Fibroblast of skin of back (primary cell): ENCODE results near the gene GOLGA8Q. TPM values are rescaled to one million over a fixed set of nuclear protein-coding genes. Genes with fewer than 3 reads are reported as not detected.
"Not testable (repeated sequence)": the region's sequence is repeated elsewhere in the genome, so short reads cannot be mapped to it uniquely, and the experiment has no call there.

ENCODE experiments used
- DNase-seq: peaks from one replicate; pipeline ENCODE4 v3.0.0-alpha.2; 2013
- polyA plus RNA-seq, 2 experiments: library from polyadenylated mRNA; unstranded; fragments of 120-200 nt; gene quantifications; one replicate each; pipeline ENCODE4 v1.2.1, GENCODE V29; 2013; ENCODE audit not compliant: insufficient read length in 2 of 2

Gene GOLGA8Q
- 0.23 TPM for polyA plus RNA-seq (2013, experiment 1 of 2; ENCODE audit: insufficient read length)
- polyA plus RNA-seq (2013, experiment 2 of 2; ENCODE audit: insufficient read length), result 0.47 TPM

GRCh38 chr15:30551750-30552149 is at the start of gene GOLGA8Q:
TSS of gene GOLGA8Q (plus strand) at chr15:30552050. CDS start at chr15:30552078, 28 bp downstream.
- not testable (repeated sequence) for DNase-seq

- not testable (repeated sequence) for DNase-seq
Measured at GRCh38 chr15:30502904-30503781, 48.7 kb upstream of the GOLGA8Q start.

GRCh38 chr15:30504162-30504843 is 47.5 kb upstream of the GOLGA8Q start:
- DNase-seq, result peak; percentile 6

GRCh38 chr15:30514545-30514944 is 37.3 kb upstream of the GOLGA8Q start:
- DNase-seq, result not testable (repeated sequence)

GRCh38 chr15:30523453-30524243 is 28.2 kb upstream of the GOLGA8Q start:
- DNase-seq, result not testable (repeated sequence)

- not testable (repeated sequence) for DNase-seq
Measured at GRCh38 chr15:30525912-30526311, 25.9 kb upstream of the GOLGA8Q start.

GRCh38 chr15:30529049-30529448 is 22.8 kb upstream of the GOLGA8Q start:
- not testable (repeated sequence) for DNase-seq

GRCh38 chr15:30566949-30567348 is 15.1 kb downstream of the GOLGA8Q start:
- not testable (repeated sequence) for DNase-seq

GRCh38 chr15:30573012-30573491 is 21.2 kb downstream of the GOLGA8Q start:
- not testable (repeated sequence) for DNase-seq

- not testable (repeated sequence) for DNase-seq
Measured at GRCh38 chr15:30579394-30579970, 27.6 kb downstream of the GOLGA8Q start.

- not testable (repeated sequence) for DNase-seq
Measured at GRCh38 chr15:30580716-30581115, 28.9 kb downstream of the GOLGA8Q start.

GRCh38 chr15:30598953-30599352 is 47.1 kb downstream of the GOLGA8Q start:
- DNase-seq, result not testable (repeated sequence)

GRCh38 chr15:30603796-30604195 is 51.9 kb downstream of the GOLGA8Q start, which contains the start of gene GOLGA8H:
TSS of gene GOLGA8H (plus strand) at chr15:30604028. CDS start at chr15:30604126, 98 bp downstream.
- not testable (repeated sequence) for DNase-seq
